Activated CD8-positive, alpha-beta T cell treated with anti-CD3 and anti-CD28 coated beads, Interleukin-2, amount 10 ng/mL, durations not matched to agents 7 days and 5 days (primary cell): Measurements from ENCODE around the gene CFAP221. TPM values are rescaled to one million over a fixed set of nuclear protein-coding genes. Genes with fewer than 3 reads are reported as not detected.

Experiments
- ATAC-seq: fragments of 150-1000 bp; cut with Tn5 transposase; one replicate; pipeline ENCODE4 v1.10.0; 2021; ENCODE audit warnings: moderate library complexity
- CTCF ChIA-PET: fragments of 350-600 bp; sonication (Branson Sonifier 250); formaldehyde crosslinking; loops from one replicate; lab custom pipeline; 2021; ENCODE audit warnings: antibody characterized with exemption; lab: Charles Lee
- POLR2A ChIA-PET: fragments of 350-600 bp; sonication (Branson Sonifier 250); formaldehyde crosslinking; loops from one replicate; lab custom pipeline; 2021; ENCODE audit warnings: antibody characterized with exemption; lab: Charles Lee
- DNase-seq: peaks from one replicate; pipeline ENCODE4 v3.0.0-alpha.2; 2020
- H3K27ac Mint-ChIP-seq: one replicate; pipeline ENCODE4 v1.8.0; 2021; ENCODE audit warnings: mild to moderate bottlenecking, mixed read lengths
- H3K27me3 Mint-ChIP-seq: one replicate; pipeline ENCODE4 v1.8.0; 2021; ENCODE audit warnings: low read depth, mixed read lengths
- H3K36me3 Mint-ChIP-seq: one replicate; pipeline ENCODE4 v1.8.0; 2021; ENCODE audit warnings: low read depth, mixed read lengths
- H3K4me1 Mint-ChIP-seq: one replicate; pipeline ENCODE4 v1.8.0; 2021; ENCODE audit warnings: low read depth, mixed read lengths
- H3K4me3 Mint-ChIP-seq: one replicate; pipeline ENCODE4 v1.8.0; 2021; ENCODE audit warnings: mild to moderate bottlenecking, mixed read lengths
- H3K9me3 Mint-ChIP-seq: one replicate; pipeline ENCODE4 v1.8.0; 2022; ENCODE audit warnings: mixed read lengths; ENCODE audit not compliant: insufficient read depth
- total RNA-seq, 2 experiments: library from RNA; stranded (reverse); gene quantifications; one replicate each; pipeline ENCODE4 v1.2.3, GENCODE V29; 2021

The CFAP221 gene
- total RNA-seq, 2 experiments from 2014 or later, result not detected

DNA sequence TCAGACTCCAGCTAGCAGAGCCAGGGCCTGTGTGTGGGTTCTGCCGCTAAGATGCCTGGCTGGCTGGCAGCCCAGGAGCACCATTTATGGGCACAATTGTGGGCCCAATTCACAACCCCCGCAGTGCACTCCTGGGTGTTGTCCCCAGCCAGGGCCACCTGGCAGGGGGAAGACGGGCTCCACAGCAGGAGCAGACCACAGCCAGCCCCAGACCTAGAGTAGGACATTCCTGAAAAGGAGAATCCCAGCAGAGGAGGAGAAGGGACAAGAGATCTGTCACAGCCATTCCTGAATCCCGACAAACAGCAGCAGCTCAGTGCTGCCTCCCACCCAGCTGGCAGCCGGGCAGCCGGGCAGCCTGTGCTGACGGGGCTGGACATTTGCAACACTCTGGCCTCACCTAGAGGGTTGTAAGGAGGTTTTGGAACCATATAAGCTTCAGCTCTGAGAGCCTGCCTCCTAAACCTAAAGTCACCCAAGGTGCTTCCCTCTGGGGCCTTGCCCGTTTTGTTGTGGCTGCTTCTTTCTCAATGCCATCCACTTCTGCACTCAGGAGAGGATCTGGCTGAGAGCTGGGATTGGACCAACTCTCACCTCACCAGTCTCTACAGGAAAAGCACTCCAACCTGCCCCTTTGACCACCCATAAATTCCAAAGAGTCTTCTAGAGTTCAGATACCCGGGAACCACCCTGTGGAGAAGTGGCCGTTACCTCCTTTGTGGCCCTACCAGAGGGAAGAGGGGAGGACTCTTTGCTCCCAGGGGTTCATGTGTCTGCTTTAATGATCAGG lies 130.7 kb downstream of the CFAP221 start:
- H3K27ac Mint-ChIP-seq, result no peak overlapping the region
- ATAC-seq, result no peak
- H3K4me3 Mint-ChIP-seq, result no peak overlapping the region
- CTCF ChIA-PET, result no interaction called here
- POLR2A ChIA-PET, result no interaction called here
- peaks cover 13% of the 10 kb centered on the region for H3K4me1 Mint-ChIP-seq
- H3K36me3 Mint-ChIP-seq, result peaks cover 3% of the 10 kb centered on the region
- H3K9me3 Mint-ChIP-seq, result no peaks in the 10 kb centered on the region
- H3K27me3 Mint-ChIP-seq, result peaks cover 7% of the 10 kb centered on the region
- DNase-seq, result no peak

DNA sequence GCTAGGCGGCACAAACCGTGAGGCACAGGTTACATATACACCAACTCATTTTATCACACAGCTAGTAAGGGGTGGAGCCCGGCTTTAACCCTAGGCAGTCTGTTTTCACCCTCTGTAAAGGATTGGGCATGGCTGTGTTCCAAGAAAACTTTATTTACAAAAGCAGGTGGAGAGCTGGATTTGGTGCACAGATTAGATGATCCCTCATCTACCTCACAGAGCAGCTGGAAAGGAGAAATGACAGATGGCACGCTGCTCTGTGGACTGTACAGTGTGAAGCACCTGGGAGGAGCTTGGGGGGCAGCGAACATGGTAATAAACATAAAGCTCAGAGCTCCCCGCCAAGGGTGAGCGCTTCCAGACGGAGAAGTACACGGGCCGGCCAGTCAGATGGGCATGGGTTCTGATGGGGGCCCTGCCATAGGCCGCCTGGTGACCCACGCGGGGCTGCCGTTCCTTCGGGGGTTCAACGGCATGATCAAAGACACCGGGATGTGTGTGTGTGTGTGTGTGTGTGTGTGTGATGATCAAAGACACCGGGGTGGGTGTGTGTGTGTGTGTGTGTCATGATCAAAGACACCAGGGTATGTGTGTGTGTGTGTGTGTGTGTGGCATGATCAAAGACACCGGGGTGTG lies 133.9 kb downstream of the CFAP221 start:
- peak overlapping the region; percentile 76 for H3K27ac Mint-ChIP-seq
- ATAC-seq, result no peak
- POLR2A ChIA-PET, result interaction anchor here (0.6 to 1.7 kb wide), 5 partner anchors 9 to 499 kb away, joined by 3 to 8 read pairs (median 3); partner anchors contain the start of gene PTPN4

DNA sequence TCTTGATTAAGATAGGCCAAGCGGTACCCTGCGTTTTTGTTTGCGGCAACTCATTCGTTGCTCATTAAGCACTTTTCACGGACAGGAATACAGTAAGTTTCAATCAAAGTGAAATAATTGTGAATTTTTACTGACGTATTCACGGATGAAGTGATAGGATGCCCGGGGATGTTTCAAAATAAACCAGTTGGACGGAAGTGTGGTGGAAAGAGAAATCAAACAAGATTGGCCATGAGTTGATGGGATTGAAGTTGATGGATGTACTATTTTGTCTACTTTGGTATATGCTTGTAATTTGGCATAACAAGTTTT lies 135.2 kb downstream of the CFAP221 start:
- Mint-ChIP-seq H3K9me3 (no peaks in the 10 kb centered on the region), H3K27me3 (peaks cover 7% of the 10 kb centered on the region), H3K4me3 (peak overlapping the region; percentile 81), H3K27ac (peak overlapping the region; percentile 74), H3K36me3 (peaks cover 7% of the 10 kb centered on the region), H3K4me1 (peaks cover 24% of the 10 kb centered on the region)
- DNase-seq, result no peak
- ATAC-seq, result no peak
- POLR2A ChIA-PET, result interaction anchor here (1.7 kb wide), 1 partner anchor 497 kb away, joined by 8 read pairs; no protein-coding TSS in a partner anchor
- CTCF ChIA-PET, result interaction anchor here (0.9 to 1.9 kb wide), 5 partner anchors 23 to 572 kb away, joined by 3 to 8 read pairs (median 3); no protein-coding TSS in a partner anchor

More for the DNA sequence above, 133.9 kb downstream of the CFAP221 start:
- Mint-ChIP-seq H3K9me3 (no peaks in the 10 kb centered on the region), H3K27me3 (peaks cover 7% of the 10 kb centered on the region), H3K4me3 (peak overlapping the region; percentile 81), H3K4me1 (peaks cover 24% of the 10 kb centered on the region), H3K36me3 (peaks cover 7% of the 10 kb centered on the region)
- CTCF ChIA-PET, result interaction anchor here (0.5 to 1.9 kb wide), 12 partner anchors 25 to 635 kb away, joined by 3 to 8 read pairs (median 3); no protein-coding TSS in a partner anchor
- no peak for DNase-seq

DNA sequence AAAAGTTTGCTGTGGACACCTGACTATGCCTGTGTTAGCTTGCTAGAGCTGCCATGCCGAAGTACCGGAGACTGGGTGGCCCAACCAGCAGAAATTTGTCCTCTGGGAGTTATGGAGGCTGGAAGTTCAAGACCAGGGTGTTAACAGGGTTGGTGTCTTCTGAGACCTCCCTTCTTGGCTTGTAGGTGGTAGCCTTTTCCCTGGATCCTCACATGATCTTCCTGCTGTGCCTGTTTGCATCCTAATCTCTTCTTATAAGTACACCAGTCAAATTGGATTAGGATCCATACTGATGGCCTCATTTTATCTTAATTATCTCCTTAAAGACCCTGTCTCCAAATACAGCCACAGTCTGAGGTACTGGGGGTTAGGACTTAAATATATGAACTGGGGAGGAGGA lies 135.6 kb downstream of the CFAP221 start:
- Mint-ChIP-seq H3K9me3 (no peaks in the 10 kb centered on the region), H3K27me3 (peaks cover 7% of the 10 kb centered on the region), H3K4me3 (peak overlapping the region; percentile 81), H3K27ac (peak overlapping the region; percentile 74), H3K36me3 (peaks cover 7% of the 10 kb centered on the region), H3K4me1 (peaks cover 24% of the 10 kb centered on the region)
- ChIA-PET CTCF (interaction anchor here (1.8 kb wide), 1 partner anchor 38 kb away, joined by 5 read pairs; no protein-coding TSS in a partner anchor), POLR2A (no interaction called here)
- DNase-seq (no peak), ATAC-seq (no peak)

DNA sequence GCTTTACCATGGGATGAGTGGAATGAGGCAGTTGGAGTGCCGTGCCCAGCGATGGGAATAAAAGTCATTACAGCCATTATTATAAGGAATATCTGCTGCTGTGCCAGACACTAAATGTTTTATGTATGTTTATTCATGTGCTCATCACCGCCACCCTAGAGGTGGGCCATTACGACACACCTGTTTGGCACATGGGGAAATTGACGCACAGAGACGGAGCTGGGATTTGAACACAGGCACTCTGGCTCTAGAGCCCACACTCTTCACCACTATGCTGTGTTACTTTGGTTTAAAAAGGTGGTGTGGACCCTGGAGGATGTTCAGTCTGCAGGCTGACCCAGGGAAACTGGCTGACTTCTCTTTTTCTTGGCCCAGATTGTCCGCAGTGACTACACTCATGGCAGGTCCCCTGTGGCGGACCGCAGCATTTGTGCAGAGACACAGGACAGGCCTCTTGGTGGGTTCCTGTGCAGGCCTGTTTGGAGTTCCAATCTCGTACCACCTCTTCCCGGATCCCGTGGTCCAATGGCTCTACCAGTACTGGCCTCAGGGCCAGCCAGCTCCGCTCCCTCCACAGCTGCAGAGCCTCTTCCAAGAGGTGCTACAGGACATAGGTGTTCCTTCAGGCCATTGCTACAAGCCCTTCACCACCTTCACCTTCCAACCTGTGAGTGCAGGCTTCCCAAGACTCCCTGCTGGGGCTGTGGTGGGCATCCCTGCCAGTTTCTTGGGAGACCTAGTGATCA lies 136.4 kb downstream of the CFAP221 start:
- H3K36me3 Mint-ChIP-seq, result peaks cover 7% of the 10 kb centered on the region
- ATAC-seq, result no peak
- peaks cover 24% of the 10 kb centered on the region for H3K4me1 Mint-ChIP-seq
- peaks cover 7% of the 10 kb centered on the region for H3K27me3 Mint-ChIP-seq
- no peak overlapping the region for H3K4me3 Mint-ChIP-seq
- no peak for DNase-seq
- no peaks in the 10 kb centered on the region for H3K9me3 Mint-ChIP-seq
- H3K27ac Mint-ChIP-seq, result no peak overlapping the region
- CTCF ChIA-PET, result no interaction called here
- POLR2A ChIA-PET, result no interaction called here

DNA sequence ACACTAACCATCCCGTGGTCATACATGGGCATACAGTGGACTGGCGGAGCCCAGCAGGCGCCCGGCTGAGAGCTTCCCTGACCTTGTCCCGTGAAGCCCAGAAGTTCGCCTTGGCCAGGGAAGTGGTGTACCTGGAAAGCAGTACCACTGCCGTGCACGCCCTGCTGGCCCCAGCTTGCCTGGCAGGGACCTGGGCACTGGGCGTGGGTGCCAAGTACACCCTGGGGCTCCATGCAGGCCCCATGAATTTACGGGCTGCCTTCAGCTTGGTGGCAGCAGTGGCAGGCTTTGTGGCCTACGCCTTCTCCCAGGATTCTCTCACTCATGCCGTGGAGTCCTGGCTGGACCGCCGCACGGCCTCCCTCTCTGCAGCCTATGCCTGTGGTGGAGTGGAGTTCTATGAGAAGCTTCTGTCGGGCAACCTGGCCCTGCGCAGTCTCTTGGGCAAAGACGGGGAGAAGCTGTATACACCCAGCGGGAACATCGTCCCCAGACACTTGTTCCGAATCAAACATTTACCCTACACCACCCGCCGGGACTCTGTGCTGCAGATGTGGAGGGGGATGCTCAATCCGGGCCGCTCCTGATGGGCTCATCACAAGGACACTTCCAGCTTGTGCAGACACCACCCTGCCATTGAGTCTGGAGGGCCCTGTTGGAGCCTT lies 137.1 kb downstream of the CFAP221 start:
- no peaks in the 10 kb centered on the region for H3K9me3 Mint-ChIP-seq
- H3K4me3 Mint-ChIP-seq, result no peak overlapping the region
- peaks cover 24% of the 10 kb centered on the region for H3K4me1 Mint-ChIP-seq
- no peak overlapping the region for H3K27ac Mint-ChIP-seq
- H3K36me3 Mint-ChIP-seq, result peaks cover 7% of the 10 kb centered on the region
- POLR2A ChIA-PET, result no interaction called here
- H3K27me3 Mint-ChIP-seq, result peaks cover 7% of the 10 kb centered on the region
- CTCF ChIA-PET, result interaction anchor here (0.6 to 0.9 kb wide), 2 partner anchors 72 to 494 kb away, joined by 3 read pairs; no protein-coding TSS in a partner anchor
- ATAC-seq (no peak), DNase-seq (no peak)

DNA sequence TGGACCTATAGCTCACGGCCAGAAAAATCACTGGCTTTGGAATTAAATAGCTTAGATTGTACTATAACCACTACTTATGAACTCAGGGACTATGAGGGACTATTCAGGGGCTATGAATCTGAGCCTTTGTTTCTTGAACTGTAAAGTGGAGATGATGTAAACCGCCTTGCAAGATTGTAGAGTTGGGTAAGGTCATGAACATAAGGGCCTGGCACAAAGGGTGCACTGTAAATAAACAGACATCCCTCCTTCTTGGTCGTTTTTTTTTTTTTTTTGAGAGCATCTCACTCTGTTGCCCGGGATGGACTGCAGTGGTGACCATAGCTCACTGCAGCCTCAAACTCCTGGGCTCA lies 137.6 kb downstream of the CFAP221 start:
- ATAC-seq (no peak), DNase-seq (no peak)
- no peak overlapping the region for H3K4me3 Mint-ChIP-seq
- H3K36me3 Mint-ChIP-seq, result peaks cover 7% of the 10 kb centered on the region
- H3K9me3 Mint-ChIP-seq, result no peaks in the 10 kb centered on the region
- H3K4me1 Mint-ChIP-seq, result peaks cover 24% of the 10 kb centered on the region
- peaks cover 7% of the 10 kb centered on the region for H3K27me3 Mint-ChIP-seq
- ChIA-PET CTCF (interaction anchor here (0.6 to 0.9 kb wide), 2 partner anchors 71 to 493 kb away, joined by 3 read pairs; no protein-coding TSS in a partner anchor), POLR2A (no interaction called here)
- H3K27ac Mint-ChIP-seq, result no peak overlapping the region

DNA sequence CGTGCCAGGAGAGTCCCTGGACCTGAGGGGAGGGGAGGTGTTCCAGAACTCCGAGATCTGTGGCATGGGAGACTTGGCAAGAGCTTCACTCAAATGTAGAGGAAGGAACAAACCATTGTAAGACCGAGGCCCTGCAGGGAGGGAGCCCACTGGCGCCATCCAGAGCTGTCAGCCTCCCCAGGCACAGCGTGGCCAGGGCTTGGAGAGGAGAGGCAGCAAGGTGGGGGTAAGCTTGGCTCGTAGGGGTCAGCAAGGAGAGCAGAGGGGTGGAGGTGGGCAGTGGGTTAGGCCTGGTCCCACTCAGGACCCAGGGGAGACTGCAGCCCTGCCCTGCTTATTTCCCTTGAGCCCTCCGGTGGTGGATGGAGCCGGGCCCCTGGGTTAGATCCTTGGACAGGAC lies 138.3 kb downstream of the CFAP221 start:
- H3K4me1 Mint-ChIP-seq, result peaks cover 24% of the 10 kb centered on the region
- H3K9me3 Mint-ChIP-seq, result no peaks in the 10 kb centered on the region
- ATAC-seq (no peak), DNase-seq (no peak)
- no peak overlapping the region for H3K4me3 Mint-ChIP-seq
- POLR2A ChIA-PET, result no interaction called here
- H3K27ac Mint-ChIP-seq, result no peak overlapping the region
- peaks cover 7% of the 10 kb centered on the region for H3K36me3 Mint-ChIP-seq
- CTCF ChIA-PET, result interaction anchor here (1.7 kb wide), 1 partner anchor 493 kb away, joined by 4 read pairs; no protein-coding TSS in a partner anchor
- peaks cover 5% of the 10 kb centered on the region for H3K27me3 Mint-ChIP-seq

DNA sequence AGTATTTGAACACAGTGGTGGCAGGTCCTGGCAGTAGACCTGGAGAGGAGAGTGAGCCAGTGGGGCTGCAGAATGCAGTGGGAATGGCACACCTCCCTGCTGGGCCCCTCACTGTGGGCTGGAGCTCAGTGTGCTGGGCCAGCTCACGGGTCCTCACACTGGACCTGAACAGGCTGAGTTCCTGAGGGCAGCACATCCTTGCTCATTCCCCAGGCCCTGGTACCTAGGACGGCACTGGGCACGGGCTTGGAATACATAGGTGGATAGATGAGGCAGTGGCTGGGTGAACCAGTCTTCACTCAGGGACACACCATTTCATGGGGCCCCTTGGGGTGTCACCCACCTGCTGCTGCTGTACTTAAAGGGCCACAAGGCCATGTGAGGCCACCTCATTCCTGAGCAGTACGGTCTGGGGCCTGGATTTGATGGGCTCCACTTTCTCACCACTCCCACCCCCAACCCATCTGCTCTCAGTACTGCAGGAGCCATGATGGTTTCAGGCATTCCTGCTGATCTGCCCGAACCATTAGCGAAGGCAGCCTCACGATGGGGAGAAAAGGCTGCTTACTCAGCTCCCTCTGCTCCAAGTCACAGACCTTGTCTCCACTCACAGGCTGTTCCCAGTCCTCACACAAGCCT lies 138.9 kb downstream of the CFAP221 start:
- Mint-ChIP-seq H3K4me3 (no peak overlapping the region), H3K27ac (no peak overlapping the region), H3K36me3 (peaks cover 5% of the 10 kb centered on the region), H3K9me3 (no peaks in the 10 kb centered on the region), H3K27me3 (no peaks in the 10 kb centered on the region), H3K4me1 (peaks cover 20% of the 10 kb centered on the region)
- ATAC-seq (no peak), DNase-seq (no peak)
- CTCF ChIA-PET, result interaction anchor here (1.7 kb wide), 1 partner anchor 492 kb away, joined by 4 read pairs; no protein-coding TSS in a partner anchor
- POLR2A ChIA-PET, result no interaction called here

DNA sequence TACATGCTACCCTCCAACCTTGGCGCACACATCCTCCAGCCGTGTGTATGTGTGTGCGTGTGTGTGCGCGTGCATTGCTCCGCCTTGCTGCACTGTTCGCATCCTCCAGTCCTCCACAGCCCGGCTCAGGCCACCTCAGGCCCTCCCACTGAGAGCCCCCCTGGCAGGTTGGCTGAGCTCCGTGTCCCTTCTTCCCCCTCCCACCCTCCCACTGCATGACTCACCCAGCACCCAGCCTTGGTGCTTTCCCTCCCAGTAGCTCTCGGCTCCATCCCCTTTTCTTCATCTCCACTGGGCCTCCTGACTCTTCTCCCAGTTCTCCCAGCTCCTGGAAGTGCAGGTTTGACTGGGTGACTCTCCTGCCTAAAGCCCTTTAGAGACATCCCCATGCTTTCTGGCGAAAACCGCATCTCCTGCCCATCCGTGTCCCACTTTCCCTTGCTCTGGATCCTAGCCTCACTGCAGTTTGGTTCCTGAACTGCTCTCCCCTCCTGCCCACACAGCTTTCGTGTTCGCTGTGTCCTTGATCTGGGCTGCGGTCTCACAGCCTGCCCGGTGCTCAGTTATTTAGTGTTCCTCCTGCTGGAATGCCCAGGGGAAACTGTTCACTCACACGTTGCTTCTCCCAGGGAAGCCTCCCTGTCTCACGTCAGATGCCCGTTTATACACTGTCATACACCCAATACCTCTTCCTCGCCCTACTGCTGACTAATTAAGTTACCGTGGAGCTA lies 139.6 kb downstream of the CFAP221 start:
- POLR2A ChIA-PET, result no interaction called here
- DNase-seq (no peak), ATAC-seq (no peak)
- peaks cover 4% of the 10 kb centered on the region for H3K36me3 Mint-ChIP-seq
- CTCF ChIA-PET, result interaction anchor here (1.7 kb wide), 1 partner anchor 492 kb away, joined by 4 read pairs; no protein-coding TSS in a partner anchor
- H3K4me3 Mint-ChIP-seq, result no peak overlapping the region
- H3K27me3 Mint-ChIP-seq, result no peaks in the 10 kb centered on the region
- H3K4me1 Mint-ChIP-seq, result peaks cover 18% of the 10 kb centered on the region
- no peak overlapping the region for H3K27ac Mint-ChIP-seq
- no peaks in the 10 kb centered on the region for H3K9me3 Mint-ChIP-seq
